ENCODE data around the gene MAP3K15.

GRCh38 chrX:19342331-19342906 lies 172.9 kb downstream of the MAP3K15 start:
- no peak for TF ChIP-seq POLR2A (IDR thresholded peaks at IDR 0.05; ENCODE audit: low read depth, low read length)
- TF ChIP-seq SPI1 (IDR thresholded peaks at IDR 0.05; ENCODE audit: low read depth, low read length): no peak
